Astrocyte (in vitro differentiated cells and primary cell): ENCODE data around the gene B4GALT1. TPM values are rescaled to one million over a fixed set of nuclear protein-coding genes. Genes with fewer than 3 reads are reported as not detected.

Experiments used
- DNase-seq: peaks from one replicate; pipeline ENCODE4 v3.0.0-alpha.2; 2010; ENCODE audit warnings: low read depth
- FAIRE-seq: peaks from 2 replicates; lab custom pipeline; 2011; peaks lifted over from hg19 to GRCh38; lab: Jason Lieb, UNC
- H2AFZ ChIP-seq: 2 replicates; pipeline ENCODE4 v1.6.0; 2012; ENCODE audit warnings: low read depth, low read length, inconsistent platforms
- H3K27ac ChIP-seq: 2 replicates; pipeline ENCODE4 v1.5.1; 2011; ENCODE audit warnings: low read depth, low read length, inconsistent platforms
- H3K27me3 ChIP-seq: 2 replicates; pipeline ENCODE4 v1.6.0; 2011; ENCODE audit warnings: low read length, inconsistent platforms; ENCODE audit not compliant: insufficient read depth
- H3K36me3 ChIP-seq: 2 replicates; pipeline ENCODE4 v1.5.1; 2011; ENCODE audit warnings: low read length, inconsistent platforms; ENCODE audit not compliant: insufficient read depth
- H3K4me1 ChIP-seq: 2 replicates; pipeline ENCODE4 v1.5.1; 2011; ENCODE audit warnings: low read length, inconsistent platforms; ENCODE audit not compliant: insufficient read depth
- H3K4me2 ChIP-seq: 2 replicates; pipeline ENCODE4 v1.6.0; 2012; ENCODE audit warnings: low read length, inconsistent platforms
- H3K4me3 ChIP-seq: 2 replicates; pipeline ENCODE4 v1.5.1; 2011; ENCODE audit warnings: low read depth, mild to moderate bottlenecking, low read length, inconsistent platforms; ENCODE audit not compliant: insufficient read depth
- H3K79me2 ChIP-seq: 2 replicates; pipeline ENCODE4 v1.6.0; 2012; ENCODE audit warnings: mild to moderate bottlenecking, low read length, inconsistent platforms; ENCODE audit not compliant: insufficient read depth
- H3K9ac ChIP-seq: 2 replicates; pipeline ENCODE4 v1.6.0; 2012; ENCODE audit warnings: mild to moderate bottlenecking, low read length, inconsistent platforms
- H3K9me3 ChIP-seq: 2 replicates; pipeline ENCODE4 v1.5.1; 2012; ENCODE audit warnings: low read depth, mild to moderate bottlenecking, low read length, inconsistent platforms; ENCODE audit not compliant: insufficient read depth
- H4K20me1 ChIP-seq: 2 replicates; pipeline ENCODE4 v1.6.0; 2012; ENCODE audit warnings: low read length, inconsistent platforms; ENCODE audit not compliant: insufficient read depth
- H3K27ac Mint-ChIP-seq: one replicate; pipeline ENCODE4 v1.8.0; 2021; ENCODE audit warnings: mild to moderate bottlenecking, mixed read lengths; ENCODE audit not compliant: unreplicated experiment
- H3K27me3 Mint-ChIP-seq: one replicate; pipeline ENCODE4 v1.8.0; 2021; ENCODE audit warnings: low read depth, mixed read lengths; ENCODE audit not compliant: unreplicated experiment
- H3K36me3 Mint-ChIP-seq: one replicate; pipeline ENCODE4 v1.8.0; 2021; ENCODE audit warnings: low read depth, mixed read lengths; ENCODE audit not compliant: unreplicated experiment
- H3K4me1 Mint-ChIP-seq: one replicate; pipeline ENCODE4 v1.8.0; 2021; ENCODE audit warnings: low read depth, mixed read lengths; ENCODE audit not compliant: unreplicated experiment
- H3K4me3 Mint-ChIP-seq: one replicate; pipeline ENCODE4 v1.8.0; 2021; ENCODE audit warnings: mild to moderate bottlenecking, moderate library complexity, mixed read lengths; ENCODE audit not compliant: unreplicated experiment
- H3K9me3 Mint-ChIP-seq: one replicate; pipeline ENCODE4 v1.8.0; 2021; ENCODE audit warnings: mild to moderate bottlenecking, mixed read lengths; ENCODE audit not compliant: unreplicated experiment
- CTCF ChIP-seq: IDR thresholded peaks from 2 replicates; pipeline ENCODE4 v1.5.1; 2011; ENCODE audit warnings: low read depth, mild to moderate bottlenecking, inconsistent platforms, low read length, moderate library complexity; ENCODE audit not compliant: insufficient read depth
- EZH2 ChIP-seq: IDR thresholded peaks from 2 replicates; pipeline ENCODE4 v1.6.1; 2012; ENCODE audit warnings: mild to moderate bottlenecking, low read length, inconsistent platforms; ENCODE audit not compliant: insufficient read depth
- total RNA-seq: library from RNA; stranded (reverse); gene quantifications from 2 replicates; pipeline ENCODE4 v1.2.1, GENCODE V29; 2021

B4GALT1 gene
- total RNA-seq, 1 donor from 2014 or later = 93.1 TPM

GRCh38 chr9:33129886-33130881, 37.0 kb downstream of the B4GALT1 start:
- no peak overlapping the region for H3K27ac ChIP-seq
- peaks cover 26% of the 10 kb centered on the region for H3K4me1 ChIP-seq
- no peak overlapping the region for H3K4me2 ChIP-seq
- Mint-ChIP-seq H3K4me1 (peaks cover 49% of the 10 kb centered on the region), H3K4me3 (peak overlapping the region; percentile 9), H3K27me3 (no peaks in the 10 kb centered on the region), H3K36me3 (peaks cover 23% of the 10 kb centered on the region), H3K9me3 (no peaks in the 10 kb centered on the region), H3K27ac (peak overlapping the region; percentile 96)
- H3K4me3 ChIP-seq = no peak overlapping the region
- H2AFZ ChIP-seq = no peak overlapping the region
- DNase-seq (peak; percentile 63), FAIRE-seq (no peak)
- H3K27me3 ChIP-seq = no peaks in the 10 kb centered on the region
- H3K9ac ChIP-seq = no peak overlapping the region
- H3K36me3 ChIP-seq = no peaks in the 10 kb centered on the region
- peaks cover 75% of the 10 kb centered on the region for H4K20me1 ChIP-seq
- peaks cover 33% of the 10 kb centered on the region for H3K79me2 ChIP-seq
- no peaks in the 10 kb centered on the region for H3K9me3 ChIP-seq
- no peak for TF ChIP-seq CTCF
- no peak for TF ChIP-seq EZH2

- Histone ChIP-seq H3K4me1 (peaks cover 26% of the 10 kb centered on the region), H3K36me3 (no peaks in the 10 kb centered on the region), H3K79me2 (peaks cover 35% of the 10 kb centered on the region), H3K4me3 (no peak overlapping the region), H3K9me3 (no peaks in the 10 kb centered on the region), H3K27ac (no peak overlapping the region), H3K4me2 (no peak overlapping the region), H2AFZ (no peak overlapping the region), H4K20me1 (peaks cover 75% of the 10 kb centered on the region), H3K27me3 (no peaks in the 10 kb centered on the region), H3K9ac (no peak overlapping the region)
- H3K9me3 Mint-ChIP-seq = no peaks in the 10 kb centered on the region
- peaks cover 23% of the 10 kb centered on the region for H3K36me3 Mint-ChIP-seq
- TF ChIP-seq CTCF = no peak
- no peak for TF ChIP-seq EZH2
- H3K4me1 Mint-ChIP-seq = peaks cover 50% of the 10 kb centered on the region
- H3K27me3 Mint-ChIP-seq = no peaks in the 10 kb centered on the region
- no peak for DNase-seq
- H3K4me3 Mint-ChIP-seq = peak overlapping the region; percentile 9
- FAIRE-seq = no peak
- H3K27ac Mint-ChIP-seq = peak overlapping the region; percentile 81
These were observed 37.8 kb downstream of the B4GALT1 start for GRCh38 chr9:33129251-33129885.
